HEK293 (cell line): Measurements from ENCODE around the gene HPSE2.

Experiments used
- CTCF ChIA-PET: fragments of 350-600 bp; formaldehyde crosslinking; extraction: SDS; loops from one replicate; lab custom pipeline; 2021; ENCODE audit warnings: antibody characterized with exemption; lab: Yijun Ruan, JAX
- POLR2A ChIA-PET: fragments of 300-600 bp; formaldehyde crosslinking; extraction: SDS; loops from one replicate; lab custom pipeline; 2020; ENCODE audit warnings: antibody characterized with exemption, inconsistent platforms; lab: Yijun Ruan, JAX
- H3K27ac ChIP-seq: fragments of 200-500 bp; sonication (Bioruptor generic); 2 replicates; pipeline ENCODE4 v1.5.1; 2014; ENCODE audit warnings: low read depth, low read length, control low read depth, inconsistent platforms; ENCODE audit errors: extremely low read depth
- H3K36me3 ChIP-seq, 2 experiments: fragments of 200-500 bp in 1 of 2; sonication (Bioruptor generic) in 1 of 2; 1 replicate in 1 of 2; 2 replicates in 1 of 2; pipeline ENCODE4 v1.5.1; 2014 to 2017; ENCODE audit warnings: inconsistent platforms in 2 of 2, low read length in 2 of 2; ENCODE audit not compliant: control insufficient read depth in 2 of 2, insufficient read depth in 1 of 2
- H3K4me1 ChIP-seq: fragments of 200-500 bp; sonication (Bioruptor generic); 2 replicates; pipeline ENCODE4 v1.5.1; 2014; ENCODE audit warnings: mild to moderate bottlenecking, low read length, inconsistent platforms; ENCODE audit not compliant: control insufficient read depth, insufficient read depth
- H3K4me3 ChIP-seq: 2 replicates; pipeline ENCODE4 v1.5.1; 2011; ENCODE audit warnings: low read depth, mild to moderate bottlenecking, control low read depth, low read length, moderate library complexity
- H3K9me3 ChIP-seq: fragments of 200-500 bp; sonication (Bioruptor generic); 2 replicates; pipeline ENCODE4 v1.5.1; 2014; ENCODE audit warnings: low read depth, low read length, inconsistent platforms; ENCODE audit not compliant: control insufficient read depth, insufficient read depth
- GFI1B ChIP-seq: fragments of 450-650 bp; formaldehyde crosslinking; IDR thresholded peaks from 2 replicates; pipeline ENCODE4 v1.5.1; 2016; ENCODE audit warnings: missing biosample characterization, missing genetic modification characterization
- MZF1 ChIP-seq: fragments of 450-650 bp; formaldehyde crosslinking; IDR thresholded peaks from 2 replicates; pipeline ENCODE4 v1.5.1; 2017; ENCODE audit warnings: missing biosample characterization, missing genetic modification characterization, borderline replicate concordance
- OSR2 ChIP-seq: fragments of 450-650 bp; formaldehyde crosslinking; IDR thresholded peaks from 2 replicates; pipeline ENCODE4 v1.5.1; 2016; ENCODE audit warnings: missing biosample characterization, missing genetic modification characterization
- OVOL3 ChIP-seq: fragments of 450-650 bp; formaldehyde crosslinking; IDR thresholded peaks from 2 replicates; pipeline ENCODE4 v1.5.1; 2016; ENCODE audit warnings: missing biosample characterization, missing genetic modification characterization
- RBAK ChIP-seq: fragments of 450-650 bp; formaldehyde crosslinking; IDR thresholded peaks from 2 replicates; pipeline ENCODE4 v1.5.1; 2016; ENCODE audit warnings: missing biosample characterization, missing genetic modification characterization
- SCRT2 ChIP-seq: fragments of 450-650 bp; formaldehyde crosslinking; IDR thresholded peaks from 2 replicates; pipeline ENCODE4 v1.5.1; 2016; ENCODE audit warnings: missing biosample characterization, missing genetic modification characterization
- SP3 ChIP-seq: fragments of 450-650 bp; formaldehyde crosslinking; IDR thresholded peaks from 2 replicates; pipeline ENCODE4 v1.5.1; 2016; ENCODE audit warnings: missing biosample characterization, missing genetic modification characterization
- ZIC2 ChIP-seq: fragments of 450-650 bp; formaldehyde crosslinking; IDR thresholded peaks from 2 replicates; pipeline ENCODE4 v1.5.1; 2016; ENCODE audit warnings: missing biosample characterization, missing genetic modification characterization
- ZNF112 ChIP-seq: fragments of 450-650 bp; formaldehyde crosslinking; IDR thresholded peaks from 2 replicates; pipeline ENCODE4 v1.5.0; 2017; ENCODE audit warnings: missing biosample characterization, missing genetic modification characterization
- ZNF155 ChIP-seq: fragments of 450-650 bp; formaldehyde crosslinking; IDR thresholded peaks from 2 replicates; pipeline ENCODE4 v1.5.1; 2016; ENCODE audit warnings: missing biosample characterization, missing genetic modification characterization
- ZNF202 ChIP-seq: fragments of 450-650 bp; formaldehyde crosslinking; IDR thresholded peaks from 2 replicates; pipeline ENCODE4 v1.5.1; 2016; ENCODE audit warnings: missing biosample characterization, missing genetic modification characterization, borderline replicate concordance
- ZNF354C ChIP-seq: fragments of 450-650 bp; formaldehyde crosslinking; IDR thresholded peaks from 2 replicates; pipeline ENCODE4 v1.5.1; 2016; ENCODE audit warnings: missing biosample characterization, missing genetic modification characterization, low read depth, borderline replicate concordance
- ZNF394 ChIP-seq: fragments of 450-650 bp; formaldehyde crosslinking; IDR thresholded peaks from 2 replicates; pipeline ENCODE4 v1.5.1; 2016; ENCODE audit warnings: missing biosample characterization, missing genetic modification characterization, mild to moderate bottlenecking, moderate library complexity, borderline replicate concordance
- ZNF473 ChIP-seq: fragments of 450-650 bp; formaldehyde crosslinking; IDR thresholded peaks from 2 replicates; pipeline ENCODE4 v1.5.1; 2017; ENCODE audit warnings: missing biosample characterization, missing genetic modification characterization
- ZNF510 ChIP-seq: fragments of 450-650 bp; formaldehyde crosslinking; IDR thresholded peaks from 2 replicates; pipeline ENCODE4 v1.5.1; 2018; ENCODE audit warnings: mild to moderate bottlenecking, missing genetic modification characterization, missing biosample characterization; ENCODE audit not compliant: insufficient replicate concordance
- ZNF561 ChIP-seq: fragments of 450-650 bp; IDR thresholded peaks from 2 replicates; pipeline ENCODE4 v1.5.1; 2018; ENCODE audit warnings: missing biosample characterization, missing genetic modification characterization, borderline replicate concordance
- ZNF623 ChIP-seq: fragments of 450-650 bp; formaldehyde crosslinking; IDR thresholded peaks from 2 replicates; pipeline ENCODE4 v1.5.1; 2016; ENCODE audit warnings: missing biosample characterization, missing genetic modification characterization
- ZNF629 ChIP-seq: fragments of 450-650 bp; formaldehyde crosslinking; IDR thresholded peaks from 2 replicates; pipeline ENCODE4 v1.5.1; 2017; ENCODE audit warnings: missing biosample characterization, missing genetic modification characterization
- ZNF707 ChIP-seq: fragments of 450-650 bp; formaldehyde crosslinking; IDR thresholded peaks from 2 replicates; pipeline ENCODE4 v1.5.1; 2016; ENCODE audit warnings: missing biosample characterization, missing genetic modification characterization
- ZNF776 ChIP-seq: fragments of 450-650 bp; formaldehyde crosslinking; IDR thresholded peaks from 2 replicates; pipeline ENCODE4 v1.5.0; 2017; ENCODE audit warnings: missing biosample characterization, missing genetic modification characterization, borderline replicate concordance
- ZNF843 ChIP-seq: fragments of 450-650 bp; formaldehyde crosslinking; IDR thresholded peaks from 2 replicates; pipeline ENCODE4 v1.5.1; 2016; ENCODE audit warnings: missing biosample characterization, missing genetic modification characterization
- TF ChIP-seq, protein P1 (sequence below): fragments of 450-650 bp; formaldehyde crosslinking; conservative IDR thresholded peaks from 2 replicates; pipeline ENCODE4 v1.5.1; 2016; ENCODE audit warnings: low read depth, missing biosample characterization, missing genetic modification characterization
- TF ChIP-seq, protein P2 (sequence below): fragments of 450-650 bp; formaldehyde crosslinking; IDR thresholded peaks from 2 replicates; pipeline ENCODE4 v1.5.1; 2017; ENCODE audit warnings: missing biosample characterization, missing genetic modification characterization
- TF ChIP-seq, protein P3 (sequence below): fragments of 450-650 bp; formaldehyde crosslinking; IDR thresholded peaks from 2 replicates; pipeline ENCODE4 v1.5.1; 2016; ENCODE audit warnings: missing biosample characterization, missing genetic modification characterization
- TF ChIP-seq, protein P4 (sequence below): fragments of 450-650 bp; formaldehyde crosslinking; IDR thresholded peaks from 2 replicates; pipeline ENCODE4 v1.5.1; 2016; ENCODE audit warnings: missing biosample characterization, missing genetic modification characterization

HPSE2 gene

DNA sequence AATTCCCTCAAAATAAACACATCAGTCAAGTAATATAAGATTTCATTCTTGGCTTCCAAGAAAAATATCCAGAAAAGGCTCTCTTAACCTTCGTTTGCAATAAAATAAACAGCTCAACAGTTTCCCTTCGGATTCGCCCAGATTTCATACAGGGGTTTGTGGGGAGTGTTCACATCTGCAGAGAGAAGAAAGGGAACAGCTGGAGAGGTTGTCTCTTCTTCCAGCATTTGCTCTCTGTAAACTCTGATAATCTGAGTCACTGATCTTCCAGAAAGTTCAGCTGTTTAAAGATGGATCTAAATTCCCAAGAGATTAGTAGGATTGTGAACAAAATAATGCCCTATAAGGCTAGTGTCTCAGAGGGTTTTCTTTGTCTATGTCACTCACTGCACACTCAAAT is 277.9 kb downstream of the HPSE2 start (continued):
- TF ChIP-seq, protein P1, sequence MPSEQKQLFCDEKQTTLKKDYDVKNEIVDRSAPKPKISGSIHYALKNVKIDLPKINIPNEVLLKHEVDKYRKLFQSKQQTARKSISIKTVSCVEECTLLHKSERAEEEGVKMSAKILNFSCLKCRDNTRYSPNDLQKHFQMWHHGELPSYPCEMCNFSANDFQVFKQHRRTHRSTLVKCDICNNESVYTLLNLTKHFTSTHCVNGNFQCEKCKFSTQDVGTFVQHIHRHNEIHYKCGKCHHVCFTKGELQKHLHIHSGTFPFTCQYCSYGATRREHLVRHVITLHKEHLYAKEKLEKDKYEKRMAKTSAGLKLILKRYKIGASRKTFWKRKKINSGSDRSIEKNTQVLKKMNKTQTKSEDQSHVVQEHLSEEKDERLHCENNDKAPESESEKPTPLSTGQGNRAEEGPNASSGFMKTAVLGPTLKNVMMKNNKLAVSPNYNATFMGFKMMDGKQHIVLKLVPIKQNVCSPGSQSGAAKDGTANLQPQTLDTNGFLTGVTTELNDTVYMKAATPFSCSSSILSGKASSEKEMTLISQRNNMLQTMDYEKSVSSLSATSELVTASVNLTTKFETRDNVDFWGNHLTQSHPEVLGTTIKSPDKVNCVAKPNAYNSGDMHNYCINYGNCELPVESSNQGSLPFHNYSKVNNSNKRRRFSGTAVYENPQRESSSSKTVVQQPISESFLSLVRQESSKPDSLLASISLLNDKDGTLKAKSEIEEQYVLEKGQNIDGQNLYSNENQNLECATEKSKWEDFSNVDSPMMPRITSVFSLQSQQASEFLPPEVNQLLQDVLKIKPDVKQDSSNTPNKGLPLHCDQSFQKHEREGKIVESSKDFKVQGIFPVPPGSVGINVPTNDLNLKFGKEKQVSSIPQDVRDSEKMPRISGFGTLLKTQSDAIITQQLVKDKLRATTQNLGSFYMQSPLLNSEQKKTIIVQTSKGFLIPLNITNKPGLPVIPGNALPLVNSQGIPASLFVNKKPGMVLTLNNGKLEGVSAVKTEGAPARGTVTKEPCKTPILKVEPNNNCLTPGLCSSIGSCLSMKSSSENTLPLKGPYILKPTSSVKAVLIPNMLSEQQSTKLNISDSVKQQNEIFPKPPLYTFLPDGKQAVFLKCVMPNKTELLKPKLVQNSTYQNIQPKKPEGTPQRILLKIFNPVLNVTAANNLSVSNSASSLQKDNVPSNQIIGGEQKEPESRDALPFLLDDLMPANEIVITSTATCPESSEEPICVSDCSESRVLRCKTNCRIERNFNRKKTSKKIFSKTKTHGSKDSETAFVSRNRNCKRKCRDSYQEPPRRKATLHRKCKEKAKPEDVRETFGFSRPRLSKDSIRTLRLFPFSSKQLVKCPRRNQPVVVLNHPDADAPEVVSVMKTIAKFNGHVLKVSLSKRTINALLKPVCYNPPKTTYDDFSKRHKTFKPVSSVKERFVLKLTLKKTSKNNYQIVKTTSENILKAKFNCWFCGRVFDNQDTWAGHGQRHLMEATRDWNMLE = no peak
- TF ChIP-seq ZNF202 (no peak), ZIC2 (no peak), GFI1B (tag by site-specific recombination) (no peak), ZNF776 (no peak), SCRT2 (tag by site-specific recombination) (no peak), ZNF561 (tag by site-specific recombination) (no peak), ZNF510 (tag by site-specific recombination) (no peak), ZNF707 (tag by site-specific recombination) (no peak), MZF1 (tag by site-specific recombination) (no peak)
- TF ChIP-seq, protein P2, sequence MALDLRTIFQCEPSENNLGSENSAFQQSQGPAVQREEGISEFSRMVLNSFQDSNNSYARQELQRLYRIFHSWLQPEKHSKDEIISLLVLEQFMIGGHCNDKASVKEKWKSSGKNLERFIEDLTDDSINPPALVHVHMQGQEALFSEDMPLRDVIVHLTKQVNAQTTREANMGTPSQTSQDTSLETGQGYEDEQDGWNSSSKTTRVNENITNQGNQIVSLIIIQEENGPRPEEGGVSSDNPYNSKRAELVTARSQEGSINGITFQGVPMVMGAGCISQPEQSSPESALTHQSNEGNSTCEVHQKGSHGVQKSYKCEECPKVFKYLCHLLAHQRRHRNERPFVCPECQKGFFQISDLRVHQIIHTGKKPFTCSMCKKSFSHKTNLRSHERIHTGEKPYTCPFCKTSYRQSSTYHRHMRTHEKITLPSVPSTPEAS (tag by site-specific recombination) = no peak
- TF ChIP-seq, protein P3, sequence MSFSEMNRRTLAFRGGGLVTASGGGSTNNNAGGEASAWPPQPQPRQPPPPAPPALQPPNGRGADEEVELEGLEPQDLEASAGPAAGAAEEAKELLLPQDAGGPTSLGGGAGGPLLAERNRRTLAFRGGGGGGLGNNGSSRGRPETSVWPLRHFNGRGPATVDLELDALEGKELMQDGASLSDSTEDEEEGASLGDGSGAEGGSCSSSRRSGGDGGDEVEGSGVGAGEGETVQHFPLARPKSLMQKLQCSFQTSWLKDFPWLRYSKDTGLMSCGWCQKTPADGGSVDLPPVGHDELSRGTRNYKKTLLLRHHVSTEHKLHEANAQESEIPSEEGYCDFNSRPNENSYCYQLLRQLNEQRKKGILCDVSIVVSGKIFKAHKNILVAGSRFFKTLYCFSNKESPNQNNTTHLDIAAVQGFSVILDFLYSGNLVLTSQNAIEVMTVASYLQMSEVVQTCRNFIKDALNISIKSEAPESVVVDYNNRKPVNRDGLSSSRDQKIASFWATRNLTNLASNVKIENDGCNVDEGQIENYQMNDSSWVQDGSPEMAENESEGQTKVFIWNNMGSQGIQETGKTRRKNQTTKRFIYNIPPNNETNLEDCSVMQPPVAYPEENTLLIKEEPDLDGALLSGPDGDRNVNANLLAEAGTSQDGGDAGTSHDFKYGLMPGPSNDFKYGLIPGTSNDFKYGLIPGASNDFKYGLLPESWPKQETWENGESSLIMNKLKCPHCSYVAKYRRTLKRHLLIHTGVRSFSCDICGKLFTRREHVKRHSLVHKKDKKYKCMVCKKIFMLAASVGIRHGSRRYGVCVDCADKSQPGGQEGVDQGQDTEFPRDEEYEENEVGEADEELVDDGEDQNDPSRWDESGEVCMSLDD (tag by site-specific recombination) = no peak

DNA sequence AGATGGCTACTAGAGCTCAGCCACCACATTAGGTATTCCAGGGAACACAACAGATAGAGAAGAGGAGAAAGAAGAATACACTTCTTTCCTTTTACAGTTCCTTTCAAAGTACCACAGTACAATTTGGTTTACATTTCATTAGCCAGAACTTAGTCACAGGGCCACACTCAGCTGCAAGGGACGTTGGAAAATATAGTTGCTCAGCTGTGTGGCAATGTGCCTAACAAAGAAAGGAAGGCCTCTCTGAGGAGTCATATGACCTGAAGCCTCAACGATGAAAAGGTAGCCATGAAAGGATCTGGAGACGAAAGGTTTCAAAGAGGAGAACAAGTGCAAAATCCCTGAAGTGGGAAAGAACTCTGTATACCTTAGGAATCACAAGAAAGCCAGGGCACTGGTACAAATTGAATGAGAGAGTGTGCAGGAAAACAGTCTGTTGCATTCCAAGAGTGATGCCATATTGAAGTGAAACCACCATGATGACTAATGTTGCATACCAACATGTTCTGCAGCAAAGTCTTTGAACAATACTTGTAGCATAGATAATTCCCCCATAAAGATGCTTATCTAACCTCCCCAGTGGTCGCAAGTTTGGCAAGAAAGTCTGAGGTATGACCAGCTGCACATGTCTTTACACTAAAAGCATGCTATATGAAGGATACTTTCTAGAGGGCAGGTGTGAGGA is 278.9 kb downstream of the HPSE2 start:
- H3K27ac ChIP-seq = no peak overlapping the region
- POLR2A ChIA-PET = no interaction called here
- CTCF ChIA-PET = no interaction called here

More for the DNA sequence above, 278.9 kb downstream of the HPSE2 start:
- H3K4me1 ChIP-seq = 0 out of 2 replicates have a peak, but pooled peaks cover 2% of the 10 kb centered on the region
- TF ChIP-seq ZNF354C (tag by site-specific recombination) (no peak), ZIC2 (no peak), OSR2 (no peak), SP3 (no peak), RBAK (tag by site-specific recombination) (no peak), ZNF112 (tag by site-specific recombination) (no peak), ZNF629 (no peak), ZNF843 (no peak), ZNF473 (tag by site-specific recombination) (no peak), OVOL3 (tag by site-specific recombination) (no peak), ZNF155 (no peak), ZNF394 (tag by site-specific recombination) (no peak), ZNF623 (no peak)
- TF ChIP-seq, protein P4, sequence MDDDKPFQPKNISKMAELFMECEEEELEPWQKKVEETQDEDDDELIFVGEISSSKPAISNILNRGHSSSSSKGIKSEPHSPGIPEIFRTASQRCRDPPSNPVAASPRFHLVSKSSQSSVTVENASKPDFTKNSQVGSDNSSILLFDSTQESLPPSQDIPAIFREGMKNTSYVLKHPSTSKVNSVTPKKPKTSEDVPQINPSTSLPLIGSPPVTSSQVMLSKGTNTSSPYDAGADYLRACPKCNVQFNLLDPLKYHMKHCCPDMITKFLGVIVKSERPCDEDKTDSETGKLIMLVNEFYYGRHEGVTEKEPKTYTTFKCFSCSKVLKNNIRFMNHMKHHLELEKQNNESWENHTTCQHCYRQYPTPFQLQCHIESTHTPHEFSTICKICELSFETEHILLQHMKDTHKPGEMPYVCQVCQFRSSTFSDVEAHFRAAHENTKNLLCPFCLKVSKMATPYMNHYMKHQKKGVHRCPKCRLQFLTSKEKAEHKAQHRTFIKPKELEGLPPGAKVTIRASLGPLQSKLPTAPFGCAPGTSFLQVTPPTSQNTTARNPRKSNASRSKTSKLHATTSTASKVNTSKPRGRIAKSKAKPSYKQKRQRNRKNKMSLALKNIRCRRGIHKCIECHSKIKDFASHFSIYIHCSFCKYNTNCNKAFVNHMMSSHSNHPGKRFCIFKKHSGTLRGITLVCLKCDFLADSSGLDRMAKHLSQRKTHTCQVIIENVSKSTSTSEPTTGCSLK = no peak
- no peak overlapping the region for H3K4me3 ChIP-seq
- no peaks in the 10 kb centered on the region for H3K36me3 ChIP-seq
- H3K9me3 ChIP-seq = no peaks in the 10 kb centered on the region
